HPDE6-E6E7 (cell line): ENCODE data around the gene HOXA3.

Experiments
- DNase-seq: peaks from one replicate; pipeline ENCODE4 v3.0.0; 2011; ENCODE audit warnings: missing footprints; ENCODE audit errors: extremely low spot score

HOXA3 gene

GRCh38 chr7:27151931-27152815, at the start of gene HOXA3:
HOXA3 (minus strand) TSS chr7:27152583; CDS start chr7:27110640, 41,943 bp downstream.
- no peak for DNase-seq

GRCh38 chr7:27201580-27202017, 49.2 kb upstream of the HOXA3 start:
- DNase-seq: no peak

GRCh38 chr7:27200761-27201579, 48.6 kb upstream of the HOXA3 start:
- no peak for DNase-seq

GRCh38 chr7:27199849-27200760, 47.7 kb upstream of the HOXA3 start, which contains the start of gene HOXA13:
HOXA13 (minus strand) TSS chr7:27200091; CDS start chr7:27200077, 14 bp downstream.
- no peak for DNase-seq

GRCh38 chr7:27198871-27199801, 46.8 kb upstream of the HOXA3 start:
- DNase-seq: no peak

- DNase-seq: no peak
Observed at GRCh38 chr7:27198138-27198841, 45.9 kb upstream of the HOXA3 start.

GRCh38 chr7:27197137-27198042, 45.0 kb upstream of the HOXA3 start:
- DNase-seq: no peak

GRCh38 chr7:27196287-27196767, 43.9 kb upstream of the HOXA3 start:
- DNase-seq: no peak

- no peak for DNase-seq
Observed at GRCh38 chr7:27194686-27195379, 42.5 kb upstream of the HOXA3 start.

GRCh38 chr7:27194002-27194352, 41.6 kb upstream of the HOXA3 start:
- DNase-seq: no peak

GRCh38 chr7:27193335-27194001, 41.1 kb upstream of the HOXA3 start:
- no peak for DNase-seq

- no peak for DNase-seq
Observed at GRCh38 chr7:27192546-27193334, 40.4 kb upstream of the HOXA3 start.

- DNase-seq: no peak
Observed at GRCh38 chr7:27191833-27192545, 39.6 kb upstream of the HOXA3 start.

- DNase-seq: no peak
Observed at GRCh38 chr7:27191161-27191731, 38.9 kb upstream of the HOXA3 start.

GRCh38 chr7:27189997-27190748, 37.8 kb upstream of the HOXA3 start:
- no peak for DNase-seq
